Astrocyte (in vitro differentiated cells and primary cell): ENCODE results near the gene USP22. TPM values are rescaled to one million over a fixed set of nuclear protein-coding genes. Genes with fewer than 3 reads are reported as not detected.

Experiments
- DNase-seq: peaks from one replicate; pipeline ENCODE4 v3.0.0-alpha.2; 2010; ENCODE audit warnings: low read depth
- FAIRE-seq: peaks from 2 replicates; lab custom pipeline; 2011; peaks lifted over from hg19 to GRCh38; lab: Jason Lieb, UNC
- H2AFZ ChIP-seq: 2 replicates; pipeline ENCODE4 v1.6.0; 2012; ENCODE audit warnings: low read depth, low read length, inconsistent platforms
- H3K27ac ChIP-seq: 2 replicates; pipeline ENCODE4 v1.5.1; 2011; ENCODE audit warnings: low read depth, low read length, inconsistent platforms
- H3K27me3 ChIP-seq: 2 replicates; pipeline ENCODE4 v1.6.0; 2011; ENCODE audit warnings: low read length, inconsistent platforms; ENCODE audit not compliant: insufficient read depth
- H3K36me3 ChIP-seq: 2 replicates; pipeline ENCODE4 v1.5.1; 2011; ENCODE audit warnings: low read length, inconsistent platforms; ENCODE audit not compliant: insufficient read depth
- H3K4me1 ChIP-seq: 2 replicates; pipeline ENCODE4 v1.5.1; 2011; ENCODE audit warnings: low read length, inconsistent platforms; ENCODE audit not compliant: insufficient read depth
- H3K4me2 ChIP-seq: 2 replicates; pipeline ENCODE4 v1.6.0; 2012; ENCODE audit warnings: low read length, inconsistent platforms
- H3K4me3 ChIP-seq: 2 replicates; pipeline ENCODE4 v1.5.1; 2011; ENCODE audit warnings: low read depth, mild to moderate bottlenecking, low read length, inconsistent platforms; ENCODE audit not compliant: insufficient read depth
- H3K79me2 ChIP-seq: 2 replicates; pipeline ENCODE4 v1.6.0; 2012; ENCODE audit warnings: mild to moderate bottlenecking, low read length, inconsistent platforms; ENCODE audit not compliant: insufficient read depth
- H3K9ac ChIP-seq: 2 replicates; pipeline ENCODE4 v1.6.0; 2012; ENCODE audit warnings: mild to moderate bottlenecking, low read length, inconsistent platforms
- H3K9me3 ChIP-seq: 2 replicates; pipeline ENCODE4 v1.5.1; 2012; ENCODE audit warnings: low read depth, mild to moderate bottlenecking, low read length, inconsistent platforms; ENCODE audit not compliant: insufficient read depth
- H4K20me1 ChIP-seq: 2 replicates; pipeline ENCODE4 v1.6.0; 2012; ENCODE audit warnings: low read length, inconsistent platforms; ENCODE audit not compliant: insufficient read depth
- H3K27ac Mint-ChIP-seq: one replicate; pipeline ENCODE4 v1.8.0; 2021; ENCODE audit warnings: mild to moderate bottlenecking, mixed read lengths; ENCODE audit not compliant: unreplicated experiment
- H3K27me3 Mint-ChIP-seq: one replicate; pipeline ENCODE4 v1.8.0; 2021; ENCODE audit warnings: low read depth, mixed read lengths; ENCODE audit not compliant: unreplicated experiment
- H3K36me3 Mint-ChIP-seq: one replicate; pipeline ENCODE4 v1.8.0; 2021; ENCODE audit warnings: low read depth, mixed read lengths; ENCODE audit not compliant: unreplicated experiment
- H3K4me1 Mint-ChIP-seq: one replicate; pipeline ENCODE4 v1.8.0; 2021; ENCODE audit warnings: low read depth, mixed read lengths; ENCODE audit not compliant: unreplicated experiment
- H3K4me3 Mint-ChIP-seq: one replicate; pipeline ENCODE4 v1.8.0; 2021; ENCODE audit warnings: mild to moderate bottlenecking, moderate library complexity, mixed read lengths; ENCODE audit not compliant: unreplicated experiment
- H3K9me3 Mint-ChIP-seq: one replicate; pipeline ENCODE4 v1.8.0; 2021; ENCODE audit warnings: mild to moderate bottlenecking, mixed read lengths; ENCODE audit not compliant: unreplicated experiment
- CTCF ChIP-seq: IDR thresholded peaks from 2 replicates; pipeline ENCODE4 v1.5.1; 2011; ENCODE audit warnings: low read depth, mild to moderate bottlenecking, inconsistent platforms, low read length, moderate library complexity; ENCODE audit not compliant: insufficient read depth
- EZH2 ChIP-seq: IDR thresholded peaks from 2 replicates; pipeline ENCODE4 v1.6.1; 2012; ENCODE audit warnings: mild to moderate bottlenecking, low read length, inconsistent platforms; ENCODE audit not compliant: insufficient read depth
- total RNA-seq: library from RNA; stranded (reverse); gene quantifications from 2 replicates; pipeline ENCODE4 v1.2.1, GENCODE V29; 2021

The USP22 gene
- total RNA-seq, 1 donor from 2014 or later: 266 TPM

- H3K4me1 Mint-ChIP-seq: peaks cover 18% of the 10 kb centered on the region
- peaks cover 2% of the 10 kb centered on the region for H3K9me3 ChIP-seq
- H2AFZ ChIP-seq: no peak overlapping the region
- H3K27me3 Mint-ChIP-seq: peaks cover 3% of the 10 kb centered on the region
- H3K9ac ChIP-seq: no peak overlapping the region
- peaks cover 19% of the 10 kb centered on the region for H3K36me3 Mint-ChIP-seq
- peaks cover 13% of the 10 kb centered on the region for H3K4me1 ChIP-seq
- no peak overlapping the region for H3K4me3 ChIP-seq
- no peak for FAIRE-seq
- H3K79me2 ChIP-seq: peaks cover 23% of the 10 kb centered on the region
- H3K36me3 ChIP-seq: peaks cover 11% of the 10 kb centered on the region
- no peak overlapping the region for H3K4me2 ChIP-seq
- H3K27ac Mint-ChIP-seq: peak overlapping the region; percentile 26
- no peak for DNase-seq
- H3K27me3 ChIP-seq: no peaks in the 10 kb centered on the region
- H3K27ac ChIP-seq: no peak overlapping the region
- peaks cover 43% of the 10 kb centered on the region for H4K20me1 ChIP-seq
- TF ChIP-seq EZH2 (no peak), CTCF (no peak)
- no peak overlapping the region for H3K4me3 Mint-ChIP-seq
- no peaks in the 10 kb centered on the region for H3K9me3 Mint-ChIP-seq
Observed at GRCh38 chr17:20995873-20996723, 46.7 kb downstream of the USP22 start.

GRCh38 chr17:20995164-20995872 lies 47.5 kb downstream of the USP22 start:
- H3K4me2 ChIP-seq: no peak overlapping the region
- FAIRE-seq (no peak), DNase-seq (no peak)
- Mint-ChIP-seq H3K27ac (no peak overlapping the region), H3K27me3 (peaks cover 3% of the 10 kb centered on the region), H3K9me3 (no peaks in the 10 kb centered on the region), H3K36me3 (peaks cover 19% of the 10 kb centered on the region), H3K4me1 (peaks cover 18% of the 10 kb centered on the region), H3K4me3 (no peak overlapping the region)
- H3K36me3 ChIP-seq: peaks cover 10% of the 10 kb centered on the region
- no peaks in the 10 kb centered on the region for H3K27me3 ChIP-seq
- peaks cover 11% of the 10 kb centered on the region for H3K4me1 ChIP-seq
- H2AFZ ChIP-seq: no peak overlapping the region
- no peak overlapping the region for H3K4me3 ChIP-seq
- no peak overlapping the region for H3K27ac ChIP-seq
- no peak overlapping the region for H3K9ac ChIP-seq
- peaks cover 35% of the 10 kb centered on the region for H4K20me1 ChIP-seq
- peaks cover 15% of the 10 kb centered on the region for H3K79me2 ChIP-seq
- peaks cover 2% of the 10 kb centered on the region for H3K9me3 ChIP-seq
- no peak for TF ChIP-seq CTCF
- TF ChIP-seq EZH2: no peak
